ENCODE measurements around the gene AGR2.

DNA sequence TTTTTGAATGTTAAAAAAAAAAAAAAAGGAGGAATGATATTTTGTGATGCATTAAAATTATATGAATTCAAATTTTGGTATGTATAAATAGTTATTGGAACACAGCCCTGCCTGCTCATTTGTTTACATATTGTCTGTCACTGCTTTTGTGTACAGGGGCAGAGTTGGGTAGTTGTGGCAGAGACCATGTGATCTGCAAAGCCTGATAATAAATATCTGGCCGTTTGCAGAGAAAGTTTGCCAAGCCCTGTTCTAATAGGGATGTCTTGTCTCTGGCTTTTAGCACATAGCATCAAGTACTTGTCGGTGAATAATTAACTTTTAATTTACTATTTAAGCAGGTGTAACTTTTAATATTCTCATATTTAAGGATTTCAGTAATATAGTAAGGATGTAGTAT is 31.5 kb downstream of the AGR2 start:
- TF ChIP-seq, protein P1, sequence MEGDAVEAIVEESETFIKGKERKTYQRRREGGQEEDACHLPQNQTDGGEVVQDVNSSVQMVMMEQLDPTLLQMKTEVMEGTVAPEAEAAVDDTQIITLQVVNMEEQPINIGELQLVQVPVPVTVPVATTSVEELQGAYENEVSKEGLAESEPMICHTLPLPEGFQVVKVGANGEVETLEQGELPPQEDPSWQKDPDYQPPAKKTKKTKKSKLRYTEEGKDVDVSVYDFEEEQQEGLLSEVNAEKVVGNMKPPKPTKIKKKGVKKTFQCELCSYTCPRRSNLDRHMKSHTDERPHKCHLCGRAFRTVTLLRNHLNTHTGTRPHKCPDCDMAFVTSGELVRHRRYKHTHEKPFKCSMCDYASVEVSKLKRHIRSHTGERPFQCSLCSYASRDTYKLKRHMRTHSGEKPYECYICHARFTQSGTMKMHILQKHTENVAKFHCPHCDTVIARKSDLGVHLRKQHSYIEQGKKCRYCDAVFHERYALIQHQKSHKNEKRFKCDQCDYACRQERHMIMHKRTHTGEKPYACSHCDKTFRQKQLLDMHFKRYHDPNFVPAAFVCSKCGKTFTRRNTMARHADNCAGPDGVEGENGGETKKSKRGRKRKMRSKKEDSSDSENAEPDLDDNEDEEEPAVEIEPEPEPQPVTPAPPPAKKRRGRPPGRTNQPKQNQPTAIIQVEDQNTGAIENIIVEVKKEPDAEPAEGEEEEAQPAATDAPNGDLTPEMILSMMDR (conservative IDR thresholded peaks at IDR 0.05; ENCODE audit: low read depth, low read length): no peak
- TF ChIP-seq EZH2 (IDR thresholded peaks at IDR 0.05; ENCODE audit: borderline replicate concordance, low read depth, low read length, poor library complexity, severe bottlenecking): no peak
